ENCODE results near the gene MXD1. TPM values are rescaled to one million over a fixed set of nuclear protein-coding genes. Genes with fewer than 3 reads are reported as not detected.

The MXD1 gene
- polyA plus RNA-seq, 1 of the 3 experiments (the other 2 are of a cell fraction), result 2.3 TPM

DNA sequence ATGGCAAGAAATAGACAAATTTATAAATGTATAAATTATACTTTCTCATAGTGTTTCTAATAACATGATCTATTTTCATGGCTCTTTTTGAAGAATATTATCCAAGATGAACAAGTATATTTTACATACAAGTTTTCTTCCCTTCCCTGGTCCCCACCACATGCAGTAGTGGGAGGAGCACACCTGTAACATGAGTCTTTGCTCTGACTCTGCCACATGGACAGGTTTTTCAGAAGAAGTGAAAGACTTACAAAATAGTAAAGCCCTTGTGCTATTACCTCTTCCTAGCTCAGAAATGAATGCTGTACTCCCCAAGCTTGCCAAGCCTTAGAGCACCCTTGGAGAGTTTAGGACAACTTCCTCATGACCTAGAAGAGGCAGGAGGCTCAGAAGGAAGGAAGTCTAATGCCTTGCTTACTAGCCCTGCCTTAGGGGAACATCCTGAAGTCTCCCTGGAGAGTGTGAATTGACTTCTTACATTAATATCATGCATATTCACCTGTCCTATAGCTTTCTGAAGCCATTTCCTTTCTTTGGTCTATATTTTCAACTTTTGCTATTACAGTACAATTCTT, 18.4 kb downstream of the MXD1 start (continued):
- TF ChIP-seq, protein P1, sequence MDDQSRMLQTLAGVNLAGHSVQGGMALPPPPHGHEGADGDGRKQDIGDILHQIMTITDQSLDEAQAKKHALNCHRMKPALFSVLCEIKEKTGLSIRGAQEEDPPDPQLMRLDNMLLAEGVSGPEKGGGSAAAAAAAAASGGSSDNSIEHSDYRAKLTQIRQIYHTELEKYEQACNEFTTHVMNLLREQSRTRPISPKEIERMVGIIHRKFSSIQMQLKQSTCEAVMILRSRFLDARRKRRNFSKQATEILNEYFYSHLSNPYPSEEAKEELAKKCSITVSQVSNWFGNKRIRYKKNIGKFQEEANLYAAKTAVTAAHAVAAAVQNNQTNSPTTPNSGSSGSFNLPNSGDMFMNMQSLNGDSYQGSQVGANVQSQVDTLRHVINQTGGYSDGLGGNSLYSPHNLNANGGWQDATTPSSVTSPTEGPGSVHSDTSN (IDR thresholded peaks at IDR 0.05), result no peak
- no peak for TF ChIP-seq YY1 (IDR thresholded peaks at IDR 0.05; ENCODE audit: low read depth)

DNA sequence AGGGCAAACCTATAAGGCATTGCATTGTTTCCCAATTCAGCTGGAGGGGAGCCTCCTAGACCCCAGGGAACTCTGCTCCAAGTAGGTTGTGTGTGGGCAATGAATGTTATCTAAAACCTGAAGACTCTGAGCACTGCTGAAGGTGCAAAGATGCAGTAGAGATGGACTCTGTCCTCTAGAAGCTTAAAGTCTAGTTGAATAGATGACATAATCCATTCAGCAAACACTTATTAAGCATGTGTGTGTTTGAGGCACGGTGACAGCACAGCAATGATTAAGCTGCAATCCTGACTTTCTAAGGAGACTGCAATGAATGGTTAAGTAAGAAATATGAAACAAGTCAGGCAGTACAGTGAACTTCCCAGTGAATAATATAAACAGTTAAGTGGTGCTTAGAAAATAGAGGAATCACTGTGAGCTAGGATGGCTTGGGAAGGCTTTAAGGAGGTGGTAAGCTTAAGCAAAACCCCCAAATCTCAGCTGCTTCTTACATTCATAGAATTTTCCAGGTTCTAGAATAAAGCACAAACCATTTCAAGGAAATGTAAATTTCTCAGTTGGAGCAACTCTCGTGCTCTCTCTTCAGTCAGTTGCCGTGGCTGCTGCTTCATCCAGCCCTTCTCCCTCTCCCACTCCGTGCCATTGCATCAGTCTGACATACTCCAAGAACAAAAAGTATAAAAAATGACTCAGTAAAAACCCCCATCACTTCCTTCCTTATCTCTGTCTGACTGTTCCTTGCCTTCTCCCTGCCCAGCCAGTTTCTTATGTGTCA, 19.1 kb downstream of the MXD1 start:
- H4K20me1 ChIP-seq (ENCODE audit: insufficient read depth), result no peaks in the 10 kb centered on the region
- 36% methylated on average over 4 of the region's 4 CpGs for WGBS (ENCODE audit: low lambda C conversion rate)
- CTCF ChIA-PET, result interaction anchor here (1.1 kb wide), 1 partner anchor 368 kb away, joined by 3 read pairs; the partner anchor contains the start of gene FAM136A
- peak overlapping the region; percentile 60 for H3K9ac ChIP-seq
- peak; percentile 43; the same call in 1 of the 2 replicates for TF ChIP-seq FOSL2 (IDR thresholded peaks at IDR 0.05; ENCODE audit: borderline replicate concordance, low read depth)
- TF ChIP-seq FOXM1 (IDR thresholded peaks at IDR 0.05; ENCODE audit: low read depth), result no peak
- no peak for TF ChIP-seq POLR2AphosphoS5 (IDR thresholded peaks at IDR 0.05; ENCODE audit: low read depth, low read length)
- TF ChIP-seq, protein P2, sequence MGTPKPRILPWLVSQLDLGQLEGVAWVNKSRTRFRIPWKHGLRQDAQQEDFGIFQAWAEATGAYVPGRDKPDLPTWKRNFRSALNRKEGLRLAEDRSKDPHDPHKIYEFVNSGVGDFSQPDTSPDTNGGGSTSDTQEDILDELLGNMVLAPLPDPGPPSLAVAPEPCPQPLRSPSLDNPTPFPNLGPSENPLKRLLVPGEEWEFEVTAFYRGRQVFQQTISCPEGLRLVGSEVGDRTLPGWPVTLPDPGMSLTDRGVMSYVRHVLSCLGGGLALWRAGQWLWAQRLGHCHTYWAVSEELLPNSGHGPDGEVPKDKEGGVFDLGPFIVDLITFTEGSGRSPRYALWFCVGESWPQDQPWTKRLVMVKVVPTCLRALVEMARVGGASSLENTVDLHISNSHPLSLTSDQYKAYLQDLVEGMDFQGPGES (IDR thresholded peaks at IDR 0.05; ENCODE audit: low read depth, low read length), result no peak
- TF ChIP-seq, protein P3, sequence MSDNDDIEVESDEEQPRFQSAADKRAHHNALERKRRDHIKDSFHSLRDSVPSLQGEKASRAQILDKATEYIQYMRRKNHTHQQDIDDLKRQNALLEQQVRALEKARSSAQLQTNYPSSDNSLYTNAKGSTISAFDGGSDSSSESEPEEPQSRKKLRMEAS (IDR thresholded peaks at IDR 0.05; ENCODE audit: low read depth), result 0 out of 2 replicates have a peak, but pooled peaks have one; percentile 11
- no peaks in the 10 kb centered on the region for H3K9me3 ChIP-seq
- H3K4me1 ChIP-seq (ENCODE audit: control insufficient read depth in 1 of 2, insufficient read depth in 2 of 2, low read depth in 1 of 2, low read length in 1 of 2), result peaks cover 0 to 5% of the 10 kb centered on the region in 2 experiments; a peak in 1 of 4 replicates
- POLR2A ChIA-PET, result no interaction called here
- peaks cover 11 to 20% of the 10 kb centered on the region in 2 experiments for H3K36me3 ChIP-seq (replicated peaks in 1 of 2; ENCODE audit: control insufficient read depth in 1 of 2, insufficient read depth in 2 of 2, low read length in 1 of 2)
- peaks cover 12% of the 10 kb centered on the region for H3F3A ChIP-seq (replicated peaks; ENCODE audit: insufficient read depth)
- peak overlapping the region; percentile 68 for H2AFZ ChIP-seq (ENCODE audit: low read depth)
- peak overlapping the region; percentile 32; the same call in 1 of the 2 replicates for H3K4me2 ChIP-seq
- DNase-seq, result no peak
- H3K9me2 ChIP-seq, result no peaks in the 10 kb centered on the region
- H3K27me3 ChIP-seq (ENCODE audit: insufficient read depth), result no peaks in the 10 kb centered on the region
- H3K27ac ChIP-seq (ENCODE audit: low read depth in 2 of 2, low read length in 1 of 2), result peak overlapping the region in 1 of 2 experiments; percentile 73; a peak in 2 of 4 replicates
- no peaks in the 10 kb centered on the region for H3K79me2 ChIP-seq (ENCODE audit: insufficient read depth)
- no peak overlapping the region for H3K4me3 ChIP-seq (ENCODE audit: low read depth in 2 of 2, low read length in 1 of 2)

DNA sequence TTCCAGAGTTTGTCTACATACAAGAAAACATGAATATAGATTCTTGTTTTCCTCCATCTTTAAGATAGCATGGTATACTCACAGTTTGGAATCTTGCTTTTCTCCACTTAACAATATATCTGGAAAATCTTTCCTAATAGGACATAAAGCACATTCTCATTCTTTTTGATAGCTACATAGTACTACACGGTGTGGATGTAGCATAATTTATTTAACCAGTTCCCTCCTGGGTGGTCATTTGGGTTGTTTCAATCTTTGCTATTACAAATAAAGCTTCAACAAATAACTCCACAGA, 19.7 kb downstream of the MXD1 start:
- Histone ChIP-seq H3K9me3 (no peaks in the 10 kb centered on the region), H3K9me2 (no peaks in the 10 kb centered on the region), H3K27ac (ENCODE audit: low read depth in 2 of 2, low read length in 1 of 2) (peak overlapping the region in 1 of 2 experiments; percentile 73; a peak in 2 of 4 replicates), H3K79me2 (ENCODE audit: insufficient read depth) (no peaks in the 10 kb centered on the region), H3F3A (replicated peaks; ENCODE audit: insufficient read depth) (peaks cover 12% of the 10 kb centered on the region), H3K9ac (peak overlapping the region; percentile 60; the same call in 1 of the 2 replicates), H4K20me1 (ENCODE audit: insufficient read depth) (no peaks in the 10 kb centered on the region), H3K27me3 (ENCODE audit: insufficient read depth) (no peaks in the 10 kb centered on the region), H3K36me3 (replicated peaks in 1 of 2; ENCODE audit: control insufficient read depth in 1 of 2, insufficient read depth in 2 of 2, low read length in 1 of 2) (peaks cover 13 to 23% of the 10 kb centered on the region in 2 experiments), H3K4me3 (ENCODE audit: low read depth in 2 of 2, low read length in 1 of 2) (no peak overlapping the region), H3K4me1 (ENCODE audit: control insufficient read depth in 1 of 2, insufficient read depth in 2 of 2, low read depth in 1 of 2, low read length in 1 of 2) (peaks cover 0 to 5% of the 10 kb centered on the region in 2 experiments; a peak in 1 of 4 replicates), H2AFZ (ENCODE audit: low read depth) (peak overlapping the region; percentile 68), H3K4me2 (peak overlapping the region; percentile 32; the same call in 1 of the 2 replicates)
- no peak for DNase-seq
- CTCF ChIA-PET, result interaction anchor here (1.1 kb wide), 1 partner anchor 368 kb away, joined by 3 read pairs; the partner anchor contains the start of gene FAM136A
- POLR2A ChIA-PET, result no interaction called here
- WGBS (ENCODE audit: low lambda C conversion rate), result 61% methylated on average over 1 of the region's 1 CpG
- TF ChIP-seq TAF1 (IDR thresholded peaks at IDR 0.05; ENCODE audit: borderline replicate concordance, low read depth, low read length), result no peak
- TF ChIP-seq FOSL2 (IDR thresholded peaks at IDR 0.05; ENCODE audit: borderline replicate concordance, low read depth), result no peak
- TF ChIP-seq, protein P4, sequence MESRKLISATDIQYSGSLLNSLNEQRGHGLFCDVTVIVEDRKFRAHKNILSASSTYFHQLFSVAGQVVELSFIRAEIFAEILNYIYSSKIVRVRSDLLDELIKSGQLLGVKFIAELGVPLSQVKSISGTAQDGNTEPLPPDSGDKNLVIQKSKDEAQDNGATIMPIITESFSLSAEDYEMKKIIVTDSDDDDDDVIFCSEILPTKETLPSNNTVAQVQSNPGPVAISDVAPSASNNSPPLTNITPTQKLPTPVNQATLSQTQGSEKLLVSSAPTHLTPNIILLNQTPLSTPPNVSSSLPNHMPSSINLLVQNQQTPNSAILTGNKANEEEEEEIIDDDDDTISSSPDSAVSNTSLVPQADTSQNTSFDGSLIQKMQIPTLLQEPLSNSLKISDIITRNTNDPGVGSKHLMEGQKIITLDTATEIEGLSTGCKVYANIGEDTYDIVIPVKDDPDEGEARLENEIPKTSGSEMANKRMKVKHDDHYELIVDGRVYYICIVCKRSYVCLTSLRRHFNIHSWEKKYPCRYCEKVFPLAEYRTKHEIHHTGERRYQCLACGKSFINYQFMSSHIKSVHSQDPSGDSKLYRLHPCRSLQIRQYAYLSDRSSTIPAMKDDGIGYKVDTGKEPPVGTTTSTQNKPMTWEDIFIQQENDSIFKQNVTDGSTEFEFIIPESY (IDR thresholded peaks at IDR 0.05; ENCODE audit: borderline replicate concordance, low read depth), result no peak
- TF ChIP-seq, protein P2 (IDR thresholded peaks at IDR 0.05; ENCODE audit: low read depth, low read length), result no peak
- TF ChIP-seq, protein P5, sequence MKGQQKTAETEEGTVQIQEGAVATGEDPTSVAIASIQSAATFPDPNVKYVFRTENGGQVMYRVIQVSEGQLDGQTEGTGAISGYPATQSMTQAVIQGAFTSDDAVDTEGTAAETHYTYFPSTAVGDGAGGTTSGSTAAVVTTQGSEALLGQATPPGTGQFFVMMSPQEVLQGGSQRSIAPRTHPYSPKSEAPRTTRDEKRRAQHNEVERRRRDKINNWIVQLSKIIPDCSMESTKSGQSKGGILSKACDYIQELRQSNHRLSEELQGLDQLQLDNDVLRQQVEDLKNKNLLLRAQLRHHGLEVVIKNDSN (IDR thresholded peaks at IDR 0.05; ENCODE audit: borderline replicate concordance, low read depth), result no peak
- no peak for TF ChIP-seq EZH2phosphoT487 (IDR thresholded peaks at IDR 0.05; ENCODE audit: borderline replicate concordance, low read depth)
- no peak for TF ChIP-seq SMC3 (IDR thresholded peaks at IDR 0.05; ENCODE audit: low read depth, low read length)
- no peak for TF ChIP-seq ELF1 (IDR thresholded peaks at IDR 0.05)
- no peak for TF ChIP-seq EP300 (IDR thresholded peaks at IDR 0.05; ENCODE audit: borderline replicate concordance in 1 of 2, low read depth in 1 of 2, low read length in 1 of 2)
- no peak for TF ChIP-seq RXRA (IDR thresholded peaks at IDR 0.05; ENCODE audit: borderline replicate concordance, low read depth)
- TF ChIP-seq, protein P3 (IDR thresholded peaks at IDR 0.05; ENCODE audit: low read depth), result no peak
